NCI-H526 treated with DMSO at 0.1 percent for 48 hours (cell line): ENCODE data around the gene ZC3H8.

ENCODE experiments used
- DNase-seq: peaks from one replicate; lab custom pipeline; 2025; lab: John Stamatoyannopoulos, UW

The ZC3H8 gene

GRCh38 chr2:112164876-112165275 lies 90.0 kb downstream of the ZC3H8 start:
- no peak for DNase-seq

GRCh38 chr2:112163541-112163981 lies 91.3 kb downstream of the ZC3H8 start:
- no peak for DNase-seq

DNA sequence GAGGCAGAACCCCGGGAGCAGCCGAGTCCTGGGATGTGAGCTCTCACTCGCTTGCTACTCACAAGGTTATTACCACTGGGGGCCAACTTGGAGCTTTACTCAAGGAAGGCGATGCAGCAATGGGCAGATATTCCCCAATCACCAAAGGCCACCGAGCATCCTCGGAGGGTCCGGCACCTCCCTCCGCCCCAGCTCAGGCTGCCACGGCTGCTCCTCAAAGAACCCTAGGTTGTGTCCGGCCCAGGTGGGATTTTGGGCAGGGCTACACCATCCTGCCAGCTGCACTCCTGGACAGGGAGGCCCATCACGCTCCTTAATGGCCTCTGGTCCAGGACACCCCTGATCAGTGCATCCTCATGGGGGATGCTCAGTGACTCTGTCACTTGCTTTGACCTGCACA lies 91.9 kb downstream of the ZC3H8 start:
- DNase-seq = no peak

GRCh38 chr2:112162341-112162740 lies 92.5 kb downstream of the ZC3H8 start:
- no peak for DNase-seq
